PFSK-1 (cell line): ENCODE measurements around the gene ANKRD12.

Experiments
- POLR2AphosphoS5 ChIP-seq: IDR thresholded peaks from 2 replicates; pipeline ENCODE4 v1.6.1; 2012; ENCODE audit warnings: low read depth, mild to moderate bottlenecking, control low read depth, low read length, moderate library complexity
- TF ChIP-seq, protein P1 (sequence below), 2 experiments: IDR thresholded peaks; 2 replicates each; pipeline versions ENCODE4 v1.6.1 to v1.8.0; 2011 to 2012; ENCODE audit warnings: low read depth in 2 of 2, low read length in 2 of 2, control low read depth in 1 of 2, inconsistent platforms in 1 of 2, mild to moderate bottlenecking in 1 of 2, moderate library complexity in 1 of 2; ENCODE audit not compliant: insufficient read depth in 1 of 2

DNA sequence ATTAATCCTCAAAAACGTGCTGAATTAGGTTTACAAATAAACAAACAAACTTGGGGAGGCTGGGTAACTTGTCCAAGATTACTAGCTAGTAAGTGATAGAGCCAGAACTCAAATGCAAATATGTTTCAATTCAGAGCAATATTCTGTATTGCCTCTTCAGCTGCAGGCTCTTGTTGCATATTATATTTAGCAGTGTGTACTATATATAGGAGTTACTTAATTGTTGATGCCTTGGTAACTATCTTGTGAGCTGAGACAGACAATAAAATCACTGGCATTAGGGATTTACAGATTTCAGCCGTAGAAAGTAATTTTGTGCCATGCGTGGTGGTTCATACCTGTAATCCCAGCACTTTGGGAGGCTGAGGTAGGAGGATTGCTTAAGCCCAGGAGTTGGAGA lies 10.2 kb upstream of the ANKRD12 start:
- no peak for TF ChIP-seq POLR2AphosphoS5
- TF ChIP-seq, protein P1, sequence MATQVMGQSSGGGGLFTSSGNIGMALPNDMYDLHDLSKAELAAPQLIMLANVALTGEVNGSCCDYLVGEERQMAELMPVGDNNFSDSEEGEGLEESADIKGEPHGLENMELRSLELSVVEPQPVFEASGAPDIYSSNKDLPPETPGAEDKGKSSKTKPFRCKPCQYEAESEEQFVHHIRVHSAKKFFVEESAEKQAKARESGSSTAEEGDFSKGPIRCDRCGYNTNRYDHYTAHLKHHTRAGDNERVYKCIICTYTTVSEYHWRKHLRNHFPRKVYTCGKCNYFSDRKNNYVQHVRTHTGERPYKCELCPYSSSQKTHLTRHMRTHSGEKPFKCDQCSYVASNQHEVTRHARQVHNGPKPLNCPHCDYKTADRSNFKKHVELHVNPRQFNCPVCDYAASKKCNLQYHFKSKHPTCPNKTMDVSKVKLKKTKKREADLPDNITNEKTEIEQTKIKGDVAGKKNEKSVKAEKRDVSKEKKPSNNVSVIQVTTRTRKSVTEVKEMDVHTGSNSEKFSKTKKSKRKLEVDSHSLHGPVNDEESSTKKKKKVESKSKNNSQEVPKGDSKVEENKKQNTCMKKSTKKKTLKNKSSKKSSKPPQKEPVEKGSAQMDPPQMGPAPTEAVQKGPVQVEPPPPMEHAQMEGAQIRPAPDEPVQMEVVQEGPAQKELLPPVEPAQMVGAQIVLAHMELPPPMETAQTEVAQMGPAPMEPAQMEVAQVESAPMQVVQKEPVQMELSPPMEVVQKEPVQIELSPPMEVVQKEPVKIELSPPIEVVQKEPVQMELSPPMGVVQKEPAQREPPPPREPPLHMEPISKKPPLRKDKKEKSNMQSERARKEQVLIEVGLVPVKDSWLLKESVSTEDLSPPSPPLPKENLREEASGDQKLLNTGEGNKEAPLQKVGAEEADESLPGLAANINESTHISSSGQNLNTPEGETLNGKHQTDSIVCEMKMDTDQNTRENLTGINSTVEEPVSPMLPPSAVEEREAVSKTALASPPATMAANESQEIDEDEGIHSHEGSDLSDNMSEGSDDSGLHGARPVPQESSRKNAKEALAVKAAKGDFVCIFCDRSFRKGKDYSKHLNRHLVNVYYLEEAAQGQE (IDR thresholded peaks at IDR 0.05; ENCODE audit: insufficient read depth in 1 of 2, low read depth in 2 of 2, low read length in 2 of 2), result no peak
